ENCODE data around the gene ARHGAP6.

ARHGAP6 gene

GRCh38 chrX:11664211-11665167 lies 1.2 kb downstream of the ARHGAP6 start:
- TF ChIP-seq, protein P1, sequence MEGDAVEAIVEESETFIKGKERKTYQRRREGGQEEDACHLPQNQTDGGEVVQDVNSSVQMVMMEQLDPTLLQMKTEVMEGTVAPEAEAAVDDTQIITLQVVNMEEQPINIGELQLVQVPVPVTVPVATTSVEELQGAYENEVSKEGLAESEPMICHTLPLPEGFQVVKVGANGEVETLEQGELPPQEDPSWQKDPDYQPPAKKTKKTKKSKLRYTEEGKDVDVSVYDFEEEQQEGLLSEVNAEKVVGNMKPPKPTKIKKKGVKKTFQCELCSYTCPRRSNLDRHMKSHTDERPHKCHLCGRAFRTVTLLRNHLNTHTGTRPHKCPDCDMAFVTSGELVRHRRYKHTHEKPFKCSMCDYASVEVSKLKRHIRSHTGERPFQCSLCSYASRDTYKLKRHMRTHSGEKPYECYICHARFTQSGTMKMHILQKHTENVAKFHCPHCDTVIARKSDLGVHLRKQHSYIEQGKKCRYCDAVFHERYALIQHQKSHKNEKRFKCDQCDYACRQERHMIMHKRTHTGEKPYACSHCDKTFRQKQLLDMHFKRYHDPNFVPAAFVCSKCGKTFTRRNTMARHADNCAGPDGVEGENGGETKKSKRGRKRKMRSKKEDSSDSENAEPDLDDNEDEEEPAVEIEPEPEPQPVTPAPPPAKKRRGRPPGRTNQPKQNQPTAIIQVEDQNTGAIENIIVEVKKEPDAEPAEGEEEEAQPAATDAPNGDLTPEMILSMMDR (IDR thresholded peaks at IDR 0.05) = no peak

DNA sequence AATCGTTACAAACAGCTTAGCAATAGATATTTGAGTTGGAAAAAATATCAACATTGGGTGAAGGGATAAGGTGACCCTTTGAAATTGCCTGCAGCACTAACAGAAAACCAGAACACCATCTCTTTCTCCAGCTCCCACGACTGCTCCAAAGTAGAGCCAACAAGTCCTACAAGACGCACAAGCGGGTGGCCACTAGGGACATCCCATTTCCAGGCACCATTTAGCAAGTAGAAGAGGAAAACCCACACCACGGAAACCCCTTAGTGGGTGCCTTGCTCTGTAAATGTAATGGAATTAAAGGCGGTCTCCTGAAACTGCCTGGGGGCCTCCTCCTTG lies 1.9 kb downstream of the ARHGAP6 start:
- TF ChIP-seq, protein P1 (IDR thresholded peaks at IDR 0.05) = no peak

GRCh38 chrX:11655282-11656015 lies 10.3 kb downstream of the ARHGAP6 start:
- TF ChIP-seq, protein P1 (IDR thresholded peaks at IDR 0.05) = no peak

DNA sequence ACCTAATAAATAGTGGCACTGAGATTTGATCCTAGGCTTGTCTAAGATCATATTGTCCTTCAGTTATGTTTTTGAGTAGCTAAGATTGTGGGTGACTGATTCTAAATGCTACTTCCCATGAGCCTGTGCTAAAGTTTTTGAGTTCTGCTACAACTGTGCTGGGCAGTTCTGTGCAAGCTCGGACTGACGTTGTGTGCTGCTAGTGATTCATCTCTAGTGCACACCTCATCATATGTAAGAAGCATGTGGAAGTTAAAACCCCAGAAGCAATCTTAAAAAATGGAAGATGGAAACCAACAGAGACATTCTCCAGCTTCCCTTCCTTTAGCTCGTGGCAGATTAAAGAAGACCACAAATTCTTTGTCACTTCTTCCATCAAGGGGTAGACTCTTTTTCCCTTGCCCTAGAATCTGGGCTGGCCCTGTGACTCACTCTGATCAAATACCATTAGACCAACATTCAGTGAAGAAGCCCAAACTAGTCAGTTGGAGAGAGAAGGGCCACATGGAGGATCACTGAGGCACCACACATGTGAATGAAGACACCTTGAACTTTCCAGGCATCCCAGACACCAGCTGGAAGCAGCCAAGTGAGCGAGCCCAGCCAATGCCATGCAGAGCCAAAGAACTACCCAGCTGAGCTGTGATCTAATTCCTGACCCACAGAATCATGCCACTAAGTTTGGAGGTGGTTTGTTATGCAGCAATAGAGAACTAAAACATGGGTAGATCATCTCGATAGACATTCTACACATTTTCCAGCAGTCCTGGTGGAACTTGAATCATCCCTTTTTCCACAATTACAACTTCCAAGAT lies 16.8 kb downstream of the ARHGAP6 start:
- TF ChIP-seq, protein P1 (IDR thresholded peaks at IDR 0.05) = no peak

DNA sequence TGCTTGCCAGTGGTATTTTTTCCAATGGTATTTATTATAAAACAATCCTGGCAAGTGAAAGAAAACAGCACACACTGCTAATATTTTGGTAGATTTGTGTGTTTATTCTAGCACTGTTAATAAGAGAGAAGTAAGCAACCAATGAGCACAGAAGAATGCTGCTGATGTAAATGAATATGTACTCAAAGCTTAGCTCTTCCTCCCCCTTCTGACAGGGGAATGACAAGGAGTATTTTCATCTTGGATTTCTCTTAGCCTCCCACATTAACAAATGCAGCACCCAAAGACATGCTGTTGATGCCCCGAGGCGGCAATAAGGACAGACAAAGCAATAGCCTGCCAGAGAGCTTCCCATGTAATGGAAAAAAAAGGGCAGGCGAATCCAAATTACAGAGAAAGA lies 18.6 kb downstream of the ARHGAP6 start:
- TF ChIP-seq, protein P1 (IDR thresholded peaks at IDR 0.05) = no peak

DNA sequence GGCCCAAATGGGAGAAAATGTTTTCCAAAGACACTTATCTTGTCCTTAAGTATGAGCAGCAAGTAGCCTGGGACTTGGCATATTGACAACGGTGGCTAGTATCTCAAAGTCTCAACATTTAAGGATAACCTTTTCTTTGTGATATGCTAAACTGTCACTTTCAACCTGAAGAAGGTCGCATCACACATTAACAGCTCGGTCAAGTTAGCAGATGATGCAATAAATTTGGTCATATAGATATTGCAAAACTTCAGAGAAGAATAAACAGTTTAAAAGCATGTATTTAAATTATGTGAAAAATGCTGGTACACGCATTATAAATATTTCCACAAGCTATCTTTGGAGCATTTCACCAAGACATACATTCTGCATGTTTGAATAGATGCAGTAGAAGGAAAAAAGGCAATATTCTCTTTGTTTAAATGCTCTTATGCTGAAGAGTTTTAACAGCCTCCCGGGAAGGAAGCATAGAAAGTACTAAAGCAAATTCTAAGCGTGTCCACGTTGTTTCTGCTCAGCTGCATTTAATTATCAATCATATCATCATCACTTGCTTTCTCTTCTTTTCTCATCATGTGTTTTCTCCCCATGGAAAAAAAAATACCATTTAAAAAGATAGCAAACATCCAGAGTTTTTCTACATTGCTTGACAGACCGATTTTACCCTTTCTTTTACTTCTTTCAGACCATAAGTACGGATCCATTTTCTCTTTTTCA lies 24.2 kb downstream of the ARHGAP6 start:
- TF ChIP-seq, protein P1 (IDR thresholded peaks at IDR 0.05) = no peak

DNA sequence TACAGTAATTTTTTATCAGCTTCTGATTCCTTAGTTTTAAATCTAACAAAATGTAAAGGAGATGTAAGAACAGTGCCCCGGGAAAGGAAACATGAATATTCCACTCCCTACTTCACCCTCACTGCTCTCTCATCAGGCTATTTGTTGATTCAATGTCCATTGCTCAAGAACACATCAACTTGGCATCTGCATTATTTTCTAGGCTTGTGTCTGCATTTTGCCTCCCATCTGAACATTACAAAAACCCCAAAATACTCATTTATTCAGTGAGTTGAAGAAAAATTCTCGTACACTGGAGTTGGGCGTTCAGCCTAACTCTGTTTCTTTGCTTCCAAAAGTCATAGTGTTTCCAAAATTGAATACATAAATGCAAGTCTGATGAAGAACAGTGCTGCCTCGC lies 25.6 kb downstream of the ARHGAP6 start:
- TF ChIP-seq, protein P1 (IDR thresholded peaks at IDR 0.05) = no peak
